Activated T-cell treated with anti-CD3 and anti-CD28 coated beads, Interleukin-2, amount 50 U/mL, for 72 hours (primary cell): Measurements from ENCODE around the gene ABCG4. TPM values are rescaled to one million over a fixed set of nuclear protein-coding genes. Genes with fewer than 3 reads are reported as not detected.
"Not testable (repeated sequence)": the region's sequence is repeated elsewhere in the genome, so short reads cannot be mapped to it uniquely, and the experiment has no call there.

Experiments
- ATAC-seq, 2 donors: fragments of 150-1000 bp; cut with Tn5 transposase; replicated peaks in 1 of 2; 2 replicates each; pipeline ENCODE4 v1.10.0; 2021; ENCODE audit warnings: moderate library complexity in 2 of 2, mild to moderate bottlenecking in 1 of 2
- DNase-seq, 2 donors: peaks; one replicate each; pipeline ENCODE4 v3.0.0; 2021 to 2022; ENCODE audit warnings: mixed read lengths in 1 of 2
- H3K27ac Mint-ChIP-seq: one replicate; pipeline ENCODE4 v1.8.0; 2022; ENCODE audit warnings: mild to moderate bottlenecking, moderate library complexity, mixed read lengths
- H3K27me3 Mint-ChIP-seq: one replicate; pipeline ENCODE4 v1.8.0; 2022; ENCODE audit warnings: low read depth, mixed read lengths
- H3K36me3 Mint-ChIP-seq, 2 donors: one replicate each; pipeline ENCODE4 v1.8.0; 2022; ENCODE audit warnings: mixed read lengths in 2 of 2, mild to moderate bottlenecking in 1 of 2; ENCODE audit not compliant: insufficient read depth in 2 of 2
- H3K4me1 Mint-ChIP-seq: one replicate; pipeline ENCODE4 v1.8.0; 2022; ENCODE audit warnings: low read depth, mixed read lengths
- H3K4me3 Mint-ChIP-seq, 2 donors: one replicate each; pipeline ENCODE4 v1.8.0; 2022; ENCODE audit warnings: mild to moderate bottlenecking in 2 of 2, mixed read lengths in 2 of 2, moderate library complexity in 2 of 2
- H3K9me3 Mint-ChIP-seq, 2 donors: one replicate each; pipeline ENCODE4 v1.8.0; 2022; ENCODE audit warnings: mixed read lengths in 2 of 2
- total RNA-seq, 2 donors: library from RNA; stranded (reverse); gene quantifications; one replicate each; pipeline ENCODE4 v1.2.3, GENCODE V29; 2022

ABCG4 gene
- total RNA-seq, 2 donors from 2014 or later: 0.09 to 0.24 TPM

DNA sequence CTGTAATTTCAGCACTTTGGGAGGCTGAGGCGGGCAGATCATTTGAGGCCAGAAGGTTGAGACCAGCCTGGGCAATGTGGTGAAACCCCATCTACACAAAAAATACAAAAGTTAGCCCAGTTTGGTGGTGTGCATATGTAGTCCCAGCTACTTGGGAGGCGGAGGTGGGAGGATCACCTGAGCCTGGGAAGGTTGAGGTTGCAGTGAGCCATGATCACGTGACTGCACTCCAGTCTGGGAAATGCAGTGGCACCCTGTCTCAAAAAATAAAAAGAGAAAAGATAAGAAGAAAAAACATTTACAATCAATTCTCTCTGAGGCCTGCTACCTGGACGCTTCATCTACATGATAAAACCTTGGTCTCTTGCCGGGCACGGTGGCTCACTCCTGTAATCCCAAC is 50.1 kb downstream of the ABCG4 start:
- no peak for ATAC-seq
- Mint-ChIP-seq H3K9me3 (no peaks in the 10 kb centered on the region), H3K36me3 (no peaks in the 10 kb centered on the region), H3K27ac (no peak overlapping the region), H3K4me1 (peaks cover 10% of the 10 kb centered on the region), H3K4me3 (no peak overlapping the region), H3K27me3 (no peaks in the 10 kb centered on the region)
- no peak for DNase-seq

DNA sequence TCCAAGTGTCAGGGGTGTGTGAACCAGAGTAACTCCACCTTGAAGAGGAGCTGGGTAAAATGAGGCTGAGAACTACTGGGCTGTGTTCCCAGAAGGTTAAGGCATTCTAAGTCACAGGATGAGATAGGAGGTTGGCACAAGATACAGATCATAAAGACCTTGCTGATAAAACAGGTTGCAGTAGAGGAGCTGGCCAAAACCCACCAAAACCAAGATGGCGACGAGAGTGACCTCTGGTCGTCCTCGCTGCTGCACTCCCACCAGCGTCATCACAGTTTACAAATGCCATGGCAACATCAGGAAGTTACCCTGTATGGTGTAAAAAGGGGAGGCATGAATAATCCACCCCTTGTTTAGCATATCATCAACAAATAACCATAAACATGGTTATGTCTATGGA is 52.4 kb downstream of the ABCG4 start:
- H3K27me3 Mint-ChIP-seq, H3K9me3 Mint-ChIP-seq, H3K36me3 Mint-ChIP-seq, DNase-seq, H3K4me3 Mint-ChIP-seq, H3K27ac Mint-ChIP-seq, ATAC-seq: not testable (repeated sequence)
- H3K4me1 Mint-ChIP-seq: peaks cover 24% of the 10 kb centered on the region

DNA sequence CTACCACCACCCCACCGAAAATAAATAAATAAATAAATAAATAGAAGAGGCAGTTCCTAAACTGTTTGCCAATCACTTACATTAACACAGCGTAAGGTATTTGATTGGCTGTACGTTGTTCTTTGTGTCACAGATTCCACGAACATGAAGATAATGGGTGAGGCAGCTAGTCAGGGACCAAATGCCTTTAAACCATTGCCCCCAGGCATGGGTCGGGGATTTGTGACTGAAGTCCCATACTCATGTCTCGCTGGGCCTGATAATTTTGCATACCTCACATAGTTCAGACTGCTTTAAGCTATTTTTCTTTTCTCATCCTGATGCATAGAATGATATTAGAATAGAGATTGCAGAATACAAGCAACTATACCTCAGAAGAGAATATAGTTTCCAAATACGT is 53.7 kb downstream of the ABCG4 start:
- Mint-ChIP-seq H3K4me3 (no peak overlapping the region), H3K36me3 (peaks cover 3 to 5% of the 10 kb centered on the region in 2 donors), H3K27ac (no peak overlapping the region), H3K4me1 (peaks cover 20% of the 10 kb centered on the region), H3K9me3 (no peaks in the 10 kb centered on the region), H3K27me3 (no peaks in the 10 kb centered on the region)
- DNase-seq (no peak), ATAC-seq (no peak)

DNA sequence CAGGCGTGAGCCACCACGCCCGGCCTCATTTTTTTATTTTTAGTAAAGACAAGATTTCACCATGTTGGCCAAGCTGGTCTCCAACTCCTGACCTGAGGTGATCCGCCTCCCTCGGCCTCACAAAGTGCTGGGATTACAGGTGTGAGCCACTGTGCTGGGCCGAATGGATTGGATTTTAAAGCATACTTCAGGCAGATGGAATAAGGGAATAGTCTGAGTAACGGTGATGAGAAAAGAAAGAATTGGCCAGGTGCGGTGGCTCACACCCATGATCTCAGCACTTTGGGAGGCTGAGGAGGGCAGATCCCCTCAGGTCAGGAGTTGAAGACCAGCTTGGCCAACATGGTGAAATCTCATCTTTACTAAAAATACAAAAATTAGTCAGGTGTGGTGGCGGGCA is 55.2 kb downstream of the ABCG4 start:
- Mint-ChIP-seq H3K27me3 (no peaks in the 10 kb centered on the region), H3K27ac (no peak overlapping the region), H3K4me1 (peaks cover 29% of the 10 kb centered on the region), H3K9me3 (no peaks in the 10 kb centered on the region), H3K36me3 (peaks cover 5% of the 10 kb centered on the region in 2 donors), H3K4me3 (no peak overlapping the region)
- no peak for ATAC-seq
- DNase-seq: no peak

DNA sequence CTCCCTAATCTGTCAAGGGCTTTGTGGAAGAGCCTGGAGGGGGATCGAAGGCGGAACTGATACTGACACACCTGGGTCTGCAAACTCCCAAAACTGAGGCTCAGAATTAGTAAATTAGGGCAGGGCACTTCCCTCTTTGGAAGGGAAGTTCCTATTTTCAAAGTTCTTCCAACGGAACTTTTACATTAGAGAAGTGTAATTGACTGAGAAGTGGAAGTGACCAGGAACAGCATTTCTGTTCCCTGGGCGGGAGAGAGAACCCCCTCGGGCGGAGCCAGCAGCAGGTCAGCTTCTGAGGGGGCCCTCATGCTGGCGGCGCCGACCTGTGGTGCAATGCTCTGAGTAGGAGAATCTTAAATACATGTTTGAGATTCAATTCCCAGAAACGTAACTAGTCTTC is 56.2 kb downstream of the ABCG4 start:
- no peak for ATAC-seq
- Mint-ChIP-seq H3K4me3 (peak overlapping the region; percentile 98 to 99), H3K9me3 (no peaks in the 10 kb centered on the region), H3K4me1 (peaks cover 39% of the 10 kb centered on the region), H3K27me3 (no peaks in the 10 kb centered on the region), H3K36me3 (peaks cover 5% of the 10 kb centered on the region in 2 donors), H3K27ac (peak overlapping the region; percentile 73)
- no peak for DNase-seq

DNA sequence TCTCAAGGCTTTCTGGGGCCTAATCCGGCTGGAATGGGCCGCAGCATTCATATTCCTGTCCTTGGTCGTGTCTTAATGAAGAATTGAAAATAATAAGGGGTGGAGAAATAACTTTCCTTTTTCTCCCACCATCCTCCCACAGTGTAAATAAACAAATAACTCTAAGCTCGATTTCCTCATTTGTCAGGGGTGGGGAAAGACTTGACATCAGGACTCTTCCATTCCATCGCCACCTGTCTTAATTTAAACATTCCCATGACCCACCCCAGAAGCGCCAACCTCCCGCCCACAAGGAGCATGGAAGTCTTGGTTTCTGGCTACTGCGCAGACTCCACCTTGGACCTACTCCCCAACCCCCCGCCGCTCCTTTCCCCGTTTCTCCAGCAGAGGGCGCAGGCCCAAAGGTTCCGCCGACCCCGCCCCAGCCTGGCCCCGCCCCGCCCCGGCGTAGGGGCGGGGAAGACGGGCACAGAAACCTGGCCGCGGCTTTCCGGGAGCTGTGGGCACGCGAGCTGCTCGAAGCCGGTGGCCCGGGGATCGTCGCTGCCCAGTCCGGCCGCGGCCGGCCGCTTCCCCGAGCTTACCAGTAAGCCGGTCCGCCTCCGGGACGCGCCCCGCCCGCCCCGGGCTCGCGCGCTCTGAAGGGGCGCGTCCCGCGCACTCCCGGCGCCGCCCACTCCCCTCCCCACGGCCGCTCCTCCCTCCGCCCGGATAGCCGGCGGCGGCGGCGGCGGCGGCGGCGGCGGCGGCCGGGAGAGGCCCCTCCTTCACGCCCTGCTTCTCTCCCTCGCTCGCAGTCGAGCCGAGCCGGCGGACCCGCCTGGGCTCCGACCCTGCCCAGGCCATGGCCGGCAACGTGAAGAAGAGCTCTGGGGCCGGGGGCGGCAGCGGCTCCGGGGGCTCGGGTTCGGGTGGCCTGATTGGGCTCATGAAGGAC is 57.0 kb downstream of the ABCG4 start, which contains the start of gene CBL:
CBL (plus strand) TSS at position 766 of the 937 bp plus-strand sequence; CDS start at position 845, 79 bp downstream.
- peak; percentile 92 to 98 for DNase-seq
- peak within 1 kb of the TSS; percentile 98 to 99 for H3K4me3 Mint-ChIP-seq
- H3K4me1 Mint-ChIP-seq: peaks cover 39% of the 10 kb centered on the region
- peaks cover 5% of the 10 kb centered on the region in 2 donors for H3K36me3 Mint-ChIP-seq
- no peaks in the 10 kb centered on the region for H3K9me3 Mint-ChIP-seq
- no peaks in the 10 kb centered on the region for H3K27me3 Mint-ChIP-seq
- peak within 1 kb of the TSS; percentile 93 for H3K27ac Mint-ChIP-seq
- peak; percentile 89 to 91 for ATAC-seq

DNA sequence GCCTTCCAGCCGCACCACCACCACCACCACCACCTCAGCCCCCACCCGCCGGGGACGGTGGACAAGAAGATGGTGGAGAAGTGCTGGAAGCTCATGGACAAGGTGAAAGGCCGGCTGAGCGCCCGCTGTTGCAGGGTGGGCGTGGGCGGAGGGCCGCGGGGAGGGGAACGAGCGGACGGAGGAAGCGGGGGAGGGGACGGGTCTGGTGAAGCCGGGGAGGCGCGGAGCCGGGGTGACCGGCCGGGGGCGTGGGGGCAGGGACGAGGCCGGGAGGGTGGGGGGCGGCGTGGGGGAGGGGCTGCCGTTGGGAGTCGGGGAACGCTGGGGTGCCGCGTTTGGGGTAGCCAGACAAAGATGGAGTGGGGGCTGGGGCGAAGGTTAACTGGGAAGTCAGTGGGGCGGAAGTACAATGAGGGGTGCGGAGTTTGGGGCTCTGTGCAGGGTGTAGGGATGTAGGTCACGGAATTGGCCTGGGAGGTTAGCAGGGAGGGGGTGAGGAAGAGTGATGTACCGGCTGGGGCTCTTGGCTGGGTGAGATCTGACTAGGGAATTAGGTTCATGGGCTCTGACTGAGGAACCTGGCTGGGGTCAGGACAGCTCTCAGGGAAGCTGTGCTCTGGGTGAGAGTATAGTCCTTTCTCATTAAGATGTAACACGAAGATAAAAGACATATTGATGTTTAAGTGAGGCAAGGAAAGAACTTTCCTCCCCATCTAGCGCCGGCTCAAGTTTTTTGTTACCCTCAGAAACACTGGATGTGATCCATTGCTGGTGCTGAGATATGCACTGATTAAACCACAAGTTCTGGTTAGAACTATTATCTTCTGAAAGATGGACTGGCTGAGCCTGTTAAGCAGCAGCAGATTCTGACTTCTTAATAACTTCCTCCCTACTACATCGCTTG is 57.9 kb downstream of the ABCG4 start:
- Mint-ChIP-seq H3K36me3 (peaks cover 5% of the 10 kb centered on the region in 2 donors), H3K9me3 (no peaks in the 10 kb centered on the region), H3K4me3 (peak overlapping the region; percentile 98 to 99), H3K27ac (peak overlapping the region; percentile 93), H3K4me1 (peaks cover 39% of the 10 kb centered on the region), H3K27me3 (no peaks in the 10 kb centered on the region)
- DNase-seq (peak; percentile 70 to 73), ATAC-seq (peak; percentile 28 to 38)

DNA sequence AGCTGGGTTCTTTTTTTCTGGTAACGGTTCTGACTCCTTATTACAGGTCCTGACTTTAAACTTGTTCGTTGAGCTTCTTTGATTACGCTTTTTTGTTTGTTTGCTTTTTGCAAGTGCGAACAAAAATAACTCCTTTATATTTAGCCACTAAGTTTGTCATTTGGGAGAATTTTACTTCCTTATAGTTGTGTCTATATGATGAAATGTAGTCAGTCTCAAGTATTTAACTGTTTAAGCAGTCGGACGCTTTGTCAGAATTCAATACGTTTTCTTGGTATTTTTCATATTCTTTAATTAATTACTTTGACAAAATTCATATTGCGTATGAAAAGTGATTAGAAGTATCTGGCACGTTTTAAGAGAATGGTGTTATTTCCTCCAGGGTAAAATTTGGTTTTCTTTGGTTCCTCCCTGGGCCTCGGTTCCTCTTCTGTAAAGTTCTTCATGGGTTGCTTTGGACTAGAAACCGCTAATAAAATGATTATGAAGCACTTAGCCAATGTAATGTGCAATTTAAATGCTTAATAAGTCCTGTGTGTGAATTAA is 58.6 kb downstream of the ABCG4 start:
- DNase-seq: no peak
- H3K27me3 Mint-ChIP-seq: no peaks in the 10 kb centered on the region
- ATAC-seq: no peak
- H3K4me1 Mint-ChIP-seq: peaks cover 39% of the 10 kb centered on the region
- H3K9me3 Mint-ChIP-seq: no peaks in the 10 kb centered on the region
- H3K36me3 Mint-ChIP-seq: peaks cover 5% of the 10 kb centered on the region in 2 donors
- peak overlapping the region; percentile 98 to 99 for H3K4me3 Mint-ChIP-seq
- peak overlapping the region; percentile 93 for H3K27ac Mint-ChIP-seq

DNA sequence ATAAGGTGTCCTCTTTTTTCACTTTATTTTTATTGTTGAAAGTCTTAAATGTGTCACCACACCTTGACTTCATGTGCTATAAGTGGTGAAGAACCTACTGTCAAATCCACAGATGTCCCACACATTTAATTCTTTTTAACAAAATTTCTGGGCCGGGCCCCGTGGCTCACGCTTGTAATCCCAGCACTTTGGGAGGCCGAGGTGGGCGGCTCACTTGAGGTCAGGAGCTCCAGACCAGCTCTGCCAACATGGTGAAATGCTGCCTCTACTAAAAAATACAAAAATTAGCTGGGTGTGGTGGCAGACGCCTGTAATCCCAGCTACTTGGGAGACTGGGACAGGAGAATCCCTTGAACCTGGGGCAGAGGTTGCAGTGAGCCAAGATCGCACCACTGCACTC is 60.3 kb downstream of the ABCG4 start:
- DNase-seq (no peak), ATAC-seq (no peak)
- Mint-ChIP-seq H3K27me3 (no peaks in the 10 kb centered on the region), H3K27ac (peak overlapping the region; percentile 19), H3K9me3 (no peaks in the 10 kb centered on the region), H3K4me3 (peak overlapping the region in 1 of 2 donors; percentile 56), H3K4me1 (peaks cover 51% of the 10 kb centered on the region), H3K36me3 (peaks cover 5% of the 10 kb centered on the region in 2 donors)

DNA sequence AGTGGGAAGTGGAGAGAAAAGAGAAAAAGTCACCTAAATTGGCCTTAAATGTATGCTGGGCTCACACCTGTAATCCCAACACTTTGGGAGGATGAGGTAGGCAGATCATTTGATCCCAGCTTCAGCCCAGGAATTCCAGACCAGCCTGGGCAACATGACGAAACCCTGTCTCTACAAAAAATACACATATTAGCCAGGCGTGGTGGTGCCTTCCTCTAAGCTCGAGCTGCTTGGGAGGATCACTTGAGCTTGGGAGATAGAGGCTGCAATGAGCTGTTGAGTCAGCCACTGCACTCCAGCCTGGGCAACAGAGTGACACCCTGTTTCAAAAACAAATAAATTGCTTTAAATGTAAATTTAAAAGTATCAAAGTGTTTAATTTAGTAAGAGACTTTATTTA is 61.2 kb downstream of the ABCG4 start:
- Mint-ChIP-seq H3K4me1 (peaks cover 52% of the 10 kb centered on the region), H3K27ac (no peak overlapping the region), H3K36me3 (peaks cover 5% of the 10 kb centered on the region in 2 donors), H3K9me3 (no peaks in the 10 kb centered on the region), H3K4me3 (peak overlapping the region in 1 of 2 donors; percentile 16), H3K27me3 (no peaks in the 10 kb centered on the region)
- DNase-seq (no peak), ATAC-seq (no peak)
